ENCODE results near the gene AFAP1L1.

- TF ChIP-seq ZNF175 (tag by site-specific recombination; IDR thresholded peaks at IDR 0.05) (no peak), CTCF (tag by site-specific recombination; IDR thresholded peaks at IDR 0.05) (no peak), ZNF138 (tag by site-specific recombination; IDR thresholded peaks at IDR 0.05; ENCODE audit: borderline replicate concordance) (no peak), PRDM10 (tag by site-specific recombination; IDR thresholded peaks at IDR 0.05) (peak; percentile 100), ATF2 (tag by site-specific recombination; IDR thresholded peaks at IDR 0.05; ENCODE audit: low read depth) (no peak), SP7 (tag by site-specific recombination; IDR thresholded peaks at IDR 0.05) (0 out of 2 replicates have a peak, but pooled peaks have one; percentile 9), HOXC10 (CRISPR knock-in tag; IDR thresholded peaks at IDR 0.05) (no peak), ZNF184 (tag by site-specific recombination; IDR thresholded peaks at IDR 0.05) (no peak), SCRT2 (tag by site-specific recombination; IDR thresholded peaks at IDR 0.05) (no peak)
These were observed 86.0 kb downstream of the AFAP1L1 start, which contains the start of gene PCYOX1L for GRCh38 chr5:149357370-149358293.

Measured in HEK293 (cell line).